Measurements from ENCODE around the gene STK33. TPM values are rescaled to one million over a fixed set of nuclear protein-coding genes. Genes with fewer than 3 reads are reported as not detected.

STK33 gene
- total and polyA plus RNA-seq, 2 experiments from 2014 or later: 18.0 to 21.5 TPM

- Histone ChIP-seq H3K27ac (no peak overlapping the region), H3K4me3 (no peak overlapping the region), H3K27me3 (no peaks in the 10 kb centered on the region), H3K9me3 (ENCODE audit: low read depth) (no peaks in the 10 kb centered on the region), H3K4me1 (ENCODE audit: low read depth) (no peaks in the 10 kb centered on the region), H3K36me3 (no peaks in the 10 kb centered on the region)
- no peak for DNase-seq (ENCODE audit: low read depth in 1 of 2, low spot score in 1 of 2)
- no peak for TF ChIP-seq CTCF (IDR thresholded peaks at IDR 0.05; ENCODE audit: low read depth, low read length)
Observed at GRCh38 chr11:8544807-8545206, 49.2 kb downstream of the STK33 start.

GRCh38 chr11:8543278-8543677, 50.8 kb downstream of the STK33 start:
- Histone ChIP-seq H3K36me3 (no peaks in the 10 kb centered on the region), H3K4me3 (no peak overlapping the region), H3K9me3 (ENCODE audit: low read depth) (no peaks in the 10 kb centered on the region), H3K4me1 (ENCODE audit: low read depth) (no peaks in the 10 kb centered on the region), H3K27me3 (no peaks in the 10 kb centered on the region), H3K27ac (no peak overlapping the region)
- TF ChIP-seq CTCF (IDR thresholded peaks at IDR 0.05; ENCODE audit: low read depth, low read length): no peak
- DNase-seq (ENCODE audit: low read depth in 1 of 2, low spot score in 1 of 2): no peak

GRCh38 chr11:8541448-8541847, 52.6 kb downstream of the STK33 start:
- H3K4me1 ChIP-seq (ENCODE audit: low read depth): no peaks in the 10 kb centered on the region
- H3K27ac ChIP-seq: no peak overlapping the region
- no peaks in the 10 kb centered on the region for H3K9me3 ChIP-seq (ENCODE audit: low read depth)
- no peaks in the 10 kb centered on the region for H3K36me3 ChIP-seq
- no peak for DNase-seq (ENCODE audit: low read depth in 1 of 2, low spot score in 1 of 2)
- H3K27me3 ChIP-seq: no peaks in the 10 kb centered on the region
- no peak overlapping the region for H3K4me3 ChIP-seq
- no peak for TF ChIP-seq CTCF (IDR thresholded peaks at IDR 0.05; ENCODE audit: low read depth, low read length)

- no peak for DNase-seq (ENCODE audit: low read depth in 1 of 2, low spot score in 1 of 2)
- no peak for TF ChIP-seq CTCF (IDR thresholded peaks at IDR 0.05; ENCODE audit: low read depth, low read length)
- Histone ChIP-seq H3K27me3 (no peaks in the 10 kb centered on the region), H3K4me1 (ENCODE audit: low read depth) (peaks cover 7% of the 10 kb centered on the region), H3K36me3 (no peaks in the 10 kb centered on the region), H3K9me3 (ENCODE audit: low read depth) (no peaks in the 10 kb centered on the region), H3K4me3 (no peak overlapping the region), H3K27ac (no peak overlapping the region)
Observed at GRCh38 chr11:8533332-8533731, 60.7 kb downstream of the STK33 start.

GRCh38 chr11:8532475-8532874, 61.6 kb downstream of the STK33 start:
- Histone ChIP-seq H3K27me3 (no peaks in the 10 kb centered on the region), H3K27ac (no peak overlapping the region), H3K4me1 (ENCODE audit: low read depth) (peaks cover 12% of the 10 kb centered on the region), H3K9me3 (ENCODE audit: low read depth) (no peaks in the 10 kb centered on the region), H3K36me3 (no peaks in the 10 kb centered on the region), H3K4me3 (no peak overlapping the region)
- TF ChIP-seq CTCF (IDR thresholded peaks at IDR 0.05; ENCODE audit: low read depth, low read length): no peak
- no peak for DNase-seq (ENCODE audit: low read depth in 1 of 2, low spot score in 1 of 2)

- H3K4me3 ChIP-seq: no peak overlapping the region
- no peak overlapping the region for H3K27ac ChIP-seq
- TF ChIP-seq CTCF (IDR thresholded peaks at IDR 0.05; ENCODE audit: low read depth, low read length): no peak
- peaks cover 12% of the 10 kb centered on the region for H3K4me1 ChIP-seq (ENCODE audit: low read depth)
- no peaks in the 10 kb centered on the region for H3K9me3 ChIP-seq (ENCODE audit: low read depth)
- H3K27me3 ChIP-seq: no peaks in the 10 kb centered on the region
- no peaks in the 10 kb centered on the region for H3K36me3 ChIP-seq
- DNase-seq (ENCODE audit: low read depth in 1 of 2, low spot score in 1 of 2): no peak
Observed at GRCh38 chr11:8531982-8532381, 62.0 kb downstream of the STK33 start.
